ENCODE data around the gene SMIM35. TPM values are rescaled to one million over a fixed set of nuclear protein-coding genes. Genes with fewer than 3 reads are reported as not detected.

Gene SMIM35
- total and polyA plus RNA-seq, 2 donors (not counting 3 experiments of a cell fraction or from before 2014, with no cell fraction given): not detected

DNA sequence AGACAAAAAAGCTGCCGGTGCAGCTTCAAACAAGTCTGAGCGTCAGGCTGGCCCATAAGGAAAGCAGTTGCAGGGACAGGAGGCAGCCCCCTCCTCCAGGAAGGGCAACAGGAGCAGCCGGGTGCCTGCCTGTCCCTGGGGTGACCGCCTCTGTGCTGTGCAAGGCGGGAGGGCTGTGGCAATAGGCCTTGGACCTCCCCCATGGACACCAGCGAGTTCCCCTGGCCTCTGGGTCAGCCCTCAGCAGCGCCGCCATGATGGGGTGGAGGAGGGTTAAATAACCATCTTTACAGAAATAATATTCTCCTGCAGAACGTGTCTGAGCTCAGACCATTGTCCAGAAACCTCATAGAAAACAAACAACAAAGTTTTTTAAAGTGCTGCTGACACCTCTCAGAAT, 13.2 kb downstream of the SMIM35 start:
- intact Hi-C loops (cut with micrococcal nuclease) (no loop called here), dilution Hi-C loops (cut with MboI; ENCODE audit: extremely low pct_ligation_motif_present, low sequenced_read_pairs) (no loop called here)
- Histone ChIP-seq H3K27me3 (ENCODE audit: control insufficient read depth in 2 of 2, insufficient read depth in 2 of 2, low read length in 2 of 2) (peaks cover 0 to 1% of the 10 kb centered on the region in 2 experiments), H3K9ac (replicated peaks; ENCODE audit: extremely low read depth, insufficient read depth, low read length) (no peak overlapping the region), H3K36me3 (ENCODE audit: control insufficient read depth in 2 of 2, extremely low read depth in 1 of 2, insufficient read depth in 2 of 2, low read length in 2 of 2) (no peaks in the 10 kb centered on the region), H3K4me2 (ENCODE audit: insufficient read depth, low read length) (no peak overlapping the region), H4K20me1 (replicated peaks; ENCODE audit: control insufficient read depth, extremely low read depth, insufficient read depth, low read length) (no peaks in the 10 kb centered on the region), H3K4me1 (ENCODE audit: control insufficient read depth, extremely low read depth, insufficient read depth, low read length) (no peaks in the 10 kb centered on the region), H2AFZ (ENCODE audit: low read depth, low read length) (no peak overlapping the region), H3K9me3 (replicated peaks; ENCODE audit: control insufficient read depth, insufficient read depth, low read length) (no peaks in the 10 kb centered on the region), H3K4me3 (replicated peaks in 1 of 3; ENCODE audit: insufficient read depth in 1 of 3, low read depth in 1 of 3, low read length in 3 of 3) (no peak overlapping the region), H3K79me2 (ENCODE audit: control insufficient read depth, insufficient read depth, low read length) (no peaks in the 10 kb centered on the region), H3K27ac (ENCODE audit: insufficient read depth, low read depth, low read length) (no peak overlapping the region), H3K9me1 (replicated peaks; ENCODE audit: control insufficient read depth, extremely low read depth, insufficient read depth, low read length) (no peaks in the 10 kb centered on the region)
- ChIA-PET CTCF (no interaction called here), POLR2A (no interaction called here)
- FAIRE-seq (no peak), DNase-seq (ENCODE audit: low read depth, low spot score) (no peak)
- TF ChIP-seq GATA2 (IDR thresholded peaks at IDR 0.05; ENCODE audit: insufficient read depth, insufficient read length, low read depth, low read length) (no peak), POLR2A (IDR thresholded peaks at IDR 0.05; ENCODE audit: low read depth, low read length) (no peak), MYC (IDR thresholded peaks at IDR 0.05; ENCODE audit: low read depth, low read length) (no peak)
- TF ChIP-seq, protein P1, sequence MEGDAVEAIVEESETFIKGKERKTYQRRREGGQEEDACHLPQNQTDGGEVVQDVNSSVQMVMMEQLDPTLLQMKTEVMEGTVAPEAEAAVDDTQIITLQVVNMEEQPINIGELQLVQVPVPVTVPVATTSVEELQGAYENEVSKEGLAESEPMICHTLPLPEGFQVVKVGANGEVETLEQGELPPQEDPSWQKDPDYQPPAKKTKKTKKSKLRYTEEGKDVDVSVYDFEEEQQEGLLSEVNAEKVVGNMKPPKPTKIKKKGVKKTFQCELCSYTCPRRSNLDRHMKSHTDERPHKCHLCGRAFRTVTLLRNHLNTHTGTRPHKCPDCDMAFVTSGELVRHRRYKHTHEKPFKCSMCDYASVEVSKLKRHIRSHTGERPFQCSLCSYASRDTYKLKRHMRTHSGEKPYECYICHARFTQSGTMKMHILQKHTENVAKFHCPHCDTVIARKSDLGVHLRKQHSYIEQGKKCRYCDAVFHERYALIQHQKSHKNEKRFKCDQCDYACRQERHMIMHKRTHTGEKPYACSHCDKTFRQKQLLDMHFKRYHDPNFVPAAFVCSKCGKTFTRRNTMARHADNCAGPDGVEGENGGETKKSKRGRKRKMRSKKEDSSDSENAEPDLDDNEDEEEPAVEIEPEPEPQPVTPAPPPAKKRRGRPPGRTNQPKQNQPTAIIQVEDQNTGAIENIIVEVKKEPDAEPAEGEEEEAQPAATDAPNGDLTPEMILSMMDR (IDR thresholded peaks at IDR 0.05; ENCODE audit: extremely low read depth in 1 of 2, insufficient read depth in 1 of 2, low read depth in 1 of 2, low read length in 2 of 2): no peak
- BruUV-seq (replicated peaks): no TSS peak

DNA sequence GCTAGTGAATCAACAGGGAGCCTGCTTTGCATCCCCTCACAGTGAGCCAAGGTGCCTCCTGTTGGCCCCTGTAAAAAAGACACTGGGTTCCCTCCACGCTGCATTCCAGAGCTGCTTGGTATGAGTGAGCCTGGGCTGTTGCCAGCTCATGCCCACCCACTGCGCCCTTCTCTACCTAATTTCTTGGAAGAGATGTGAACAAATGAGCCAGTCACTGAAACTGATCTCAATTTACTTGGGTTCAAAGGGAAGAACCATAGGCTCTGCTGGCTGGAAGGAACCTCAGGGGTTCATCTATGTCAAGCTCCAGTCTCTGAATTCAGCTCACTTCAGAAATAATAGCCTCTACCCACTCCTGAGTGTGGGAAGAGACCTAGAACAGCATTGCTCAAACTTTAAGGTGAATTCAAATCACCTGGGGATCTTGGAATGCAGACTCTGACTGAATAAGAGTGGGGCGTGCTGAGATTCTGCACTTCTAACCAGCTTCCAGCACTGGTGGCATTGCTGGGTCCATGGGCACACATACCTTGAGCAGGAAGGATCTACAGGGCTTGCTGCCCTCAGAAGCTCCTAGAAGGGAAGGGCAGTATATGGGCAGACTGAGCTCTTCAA, 15.2 kb downstream of the SMIM35 start:
- TF ChIP-seq POLR2AphosphoS5 (IDR thresholded peaks at IDR 0.05; ENCODE audit: insufficient read depth, low read depth, low read length): no peak
- TF ChIP-seq, protein P1 (IDR thresholded peaks at IDR 0.05; ENCODE audit: extremely low read depth in 1 of 2, insufficient read depth in 1 of 2, low read depth in 1 of 2, low read length in 2 of 2): no peak
- ChIA-PET CTCF (interaction anchor here (1.0 to 2.5 kb wide), 4 partner anchors 13 to 645 kb away, joined by 3 to 11 read pairs (median 4); no protein-coding TSS in a partner anchor), POLR2A (no interaction called here)
- Histone ChIP-seq H3K4me2 (ENCODE audit: insufficient read depth, low read length) (no peak overlapping the region), H2AFZ (ENCODE audit: low read depth, low read length) (no peak overlapping the region), H3K36me3 (ENCODE audit: control insufficient read depth in 2 of 2, extremely low read depth in 1 of 2, insufficient read depth in 2 of 2, low read length in 2 of 2) (no peaks in the 10 kb centered on the region), H3K9me1 (replicated peaks; ENCODE audit: control insufficient read depth, extremely low read depth, insufficient read depth, low read length) (no peaks in the 10 kb centered on the region), H3K9ac (replicated peaks; ENCODE audit: extremely low read depth, insufficient read depth, low read length) (no peak overlapping the region), H3K9me3 (replicated peaks; ENCODE audit: control insufficient read depth, insufficient read depth, low read length) (no peaks in the 10 kb centered on the region), H3K4me3 (replicated peaks in 1 of 3; ENCODE audit: insufficient read depth in 1 of 3, low read depth in 1 of 3, low read length in 3 of 3) (no peak overlapping the region), H3K27me3 (ENCODE audit: control insufficient read depth in 2 of 2, insufficient read depth in 2 of 2, low read length in 2 of 2) (peaks cover 0 to 1% of the 10 kb centered on the region in 2 experiments), H3K79me2 (ENCODE audit: control insufficient read depth, insufficient read depth, low read length) (no peaks in the 10 kb centered on the region), H3K4me1 (ENCODE audit: control insufficient read depth, extremely low read depth, insufficient read depth, low read length) (no peaks in the 10 kb centered on the region), H3K27ac (ENCODE audit: insufficient read depth, low read depth, low read length) (no peak overlapping the region), H4K20me1 (replicated peaks; ENCODE audit: control insufficient read depth, extremely low read depth, insufficient read depth, low read length) (no peaks in the 10 kb centered on the region)
- no peak for DNase-seq (ENCODE audit: low read depth, low spot score)
- FAIRE-seq: no peak
- dilution Hi-C loops (cut with MboI; ENCODE audit: extremely low pct_ligation_motif_present, low sequenced_read_pairs) (no loop called here), intact Hi-C loops (cut with micrococcal nuclease) (no loop called here)
- BruUV-seq (replicated peaks): no TSS peak

Data from endothelial cell of umbilical vein (primary cell).